ENCODE measurements around the gene FAHD2A. TPM values are rescaled to one million over a fixed set of nuclear protein-coding genes. Genes with fewer than 3 reads are reported as not detected.

FAHD2A gene
- total and polyA plus RNA-seq, 2 of the 8 experiments (the other 6 are each of a cell fraction or from before 2014, with no cell fraction given) = 24.2 to 26.7 TPM

DNA sequence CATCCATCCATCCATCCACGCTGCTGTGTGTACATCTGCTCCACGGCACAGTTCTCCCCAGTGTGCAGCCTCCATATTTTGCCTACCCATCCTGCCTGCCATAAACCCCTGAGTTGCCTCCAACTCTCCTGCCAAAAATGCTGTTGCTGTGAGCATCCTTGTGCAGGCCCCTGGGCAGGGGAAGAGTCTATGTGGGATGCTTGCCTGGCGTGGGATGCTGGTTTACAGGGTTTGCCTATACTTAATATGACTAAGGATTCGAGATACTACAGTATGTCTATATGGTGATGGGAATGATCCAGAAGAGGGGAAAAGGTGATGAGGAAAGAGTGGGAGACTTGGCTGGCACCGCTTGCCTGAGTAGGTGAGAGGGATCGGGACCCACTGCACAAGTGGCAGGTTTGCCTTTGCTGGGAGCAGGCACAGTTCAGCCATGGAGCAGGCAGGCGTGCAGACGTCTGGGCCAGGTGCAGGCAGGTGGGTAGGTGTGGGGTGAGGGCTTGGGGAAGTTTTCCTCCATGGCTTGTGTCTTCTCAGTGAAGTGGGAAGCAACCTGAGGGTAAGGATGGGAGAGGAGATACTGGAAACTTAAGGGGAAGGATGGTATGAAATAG lies 30.2 kb upstream of the FAHD2A start (continued):
- TF ChIP-seq, protein P1, sequence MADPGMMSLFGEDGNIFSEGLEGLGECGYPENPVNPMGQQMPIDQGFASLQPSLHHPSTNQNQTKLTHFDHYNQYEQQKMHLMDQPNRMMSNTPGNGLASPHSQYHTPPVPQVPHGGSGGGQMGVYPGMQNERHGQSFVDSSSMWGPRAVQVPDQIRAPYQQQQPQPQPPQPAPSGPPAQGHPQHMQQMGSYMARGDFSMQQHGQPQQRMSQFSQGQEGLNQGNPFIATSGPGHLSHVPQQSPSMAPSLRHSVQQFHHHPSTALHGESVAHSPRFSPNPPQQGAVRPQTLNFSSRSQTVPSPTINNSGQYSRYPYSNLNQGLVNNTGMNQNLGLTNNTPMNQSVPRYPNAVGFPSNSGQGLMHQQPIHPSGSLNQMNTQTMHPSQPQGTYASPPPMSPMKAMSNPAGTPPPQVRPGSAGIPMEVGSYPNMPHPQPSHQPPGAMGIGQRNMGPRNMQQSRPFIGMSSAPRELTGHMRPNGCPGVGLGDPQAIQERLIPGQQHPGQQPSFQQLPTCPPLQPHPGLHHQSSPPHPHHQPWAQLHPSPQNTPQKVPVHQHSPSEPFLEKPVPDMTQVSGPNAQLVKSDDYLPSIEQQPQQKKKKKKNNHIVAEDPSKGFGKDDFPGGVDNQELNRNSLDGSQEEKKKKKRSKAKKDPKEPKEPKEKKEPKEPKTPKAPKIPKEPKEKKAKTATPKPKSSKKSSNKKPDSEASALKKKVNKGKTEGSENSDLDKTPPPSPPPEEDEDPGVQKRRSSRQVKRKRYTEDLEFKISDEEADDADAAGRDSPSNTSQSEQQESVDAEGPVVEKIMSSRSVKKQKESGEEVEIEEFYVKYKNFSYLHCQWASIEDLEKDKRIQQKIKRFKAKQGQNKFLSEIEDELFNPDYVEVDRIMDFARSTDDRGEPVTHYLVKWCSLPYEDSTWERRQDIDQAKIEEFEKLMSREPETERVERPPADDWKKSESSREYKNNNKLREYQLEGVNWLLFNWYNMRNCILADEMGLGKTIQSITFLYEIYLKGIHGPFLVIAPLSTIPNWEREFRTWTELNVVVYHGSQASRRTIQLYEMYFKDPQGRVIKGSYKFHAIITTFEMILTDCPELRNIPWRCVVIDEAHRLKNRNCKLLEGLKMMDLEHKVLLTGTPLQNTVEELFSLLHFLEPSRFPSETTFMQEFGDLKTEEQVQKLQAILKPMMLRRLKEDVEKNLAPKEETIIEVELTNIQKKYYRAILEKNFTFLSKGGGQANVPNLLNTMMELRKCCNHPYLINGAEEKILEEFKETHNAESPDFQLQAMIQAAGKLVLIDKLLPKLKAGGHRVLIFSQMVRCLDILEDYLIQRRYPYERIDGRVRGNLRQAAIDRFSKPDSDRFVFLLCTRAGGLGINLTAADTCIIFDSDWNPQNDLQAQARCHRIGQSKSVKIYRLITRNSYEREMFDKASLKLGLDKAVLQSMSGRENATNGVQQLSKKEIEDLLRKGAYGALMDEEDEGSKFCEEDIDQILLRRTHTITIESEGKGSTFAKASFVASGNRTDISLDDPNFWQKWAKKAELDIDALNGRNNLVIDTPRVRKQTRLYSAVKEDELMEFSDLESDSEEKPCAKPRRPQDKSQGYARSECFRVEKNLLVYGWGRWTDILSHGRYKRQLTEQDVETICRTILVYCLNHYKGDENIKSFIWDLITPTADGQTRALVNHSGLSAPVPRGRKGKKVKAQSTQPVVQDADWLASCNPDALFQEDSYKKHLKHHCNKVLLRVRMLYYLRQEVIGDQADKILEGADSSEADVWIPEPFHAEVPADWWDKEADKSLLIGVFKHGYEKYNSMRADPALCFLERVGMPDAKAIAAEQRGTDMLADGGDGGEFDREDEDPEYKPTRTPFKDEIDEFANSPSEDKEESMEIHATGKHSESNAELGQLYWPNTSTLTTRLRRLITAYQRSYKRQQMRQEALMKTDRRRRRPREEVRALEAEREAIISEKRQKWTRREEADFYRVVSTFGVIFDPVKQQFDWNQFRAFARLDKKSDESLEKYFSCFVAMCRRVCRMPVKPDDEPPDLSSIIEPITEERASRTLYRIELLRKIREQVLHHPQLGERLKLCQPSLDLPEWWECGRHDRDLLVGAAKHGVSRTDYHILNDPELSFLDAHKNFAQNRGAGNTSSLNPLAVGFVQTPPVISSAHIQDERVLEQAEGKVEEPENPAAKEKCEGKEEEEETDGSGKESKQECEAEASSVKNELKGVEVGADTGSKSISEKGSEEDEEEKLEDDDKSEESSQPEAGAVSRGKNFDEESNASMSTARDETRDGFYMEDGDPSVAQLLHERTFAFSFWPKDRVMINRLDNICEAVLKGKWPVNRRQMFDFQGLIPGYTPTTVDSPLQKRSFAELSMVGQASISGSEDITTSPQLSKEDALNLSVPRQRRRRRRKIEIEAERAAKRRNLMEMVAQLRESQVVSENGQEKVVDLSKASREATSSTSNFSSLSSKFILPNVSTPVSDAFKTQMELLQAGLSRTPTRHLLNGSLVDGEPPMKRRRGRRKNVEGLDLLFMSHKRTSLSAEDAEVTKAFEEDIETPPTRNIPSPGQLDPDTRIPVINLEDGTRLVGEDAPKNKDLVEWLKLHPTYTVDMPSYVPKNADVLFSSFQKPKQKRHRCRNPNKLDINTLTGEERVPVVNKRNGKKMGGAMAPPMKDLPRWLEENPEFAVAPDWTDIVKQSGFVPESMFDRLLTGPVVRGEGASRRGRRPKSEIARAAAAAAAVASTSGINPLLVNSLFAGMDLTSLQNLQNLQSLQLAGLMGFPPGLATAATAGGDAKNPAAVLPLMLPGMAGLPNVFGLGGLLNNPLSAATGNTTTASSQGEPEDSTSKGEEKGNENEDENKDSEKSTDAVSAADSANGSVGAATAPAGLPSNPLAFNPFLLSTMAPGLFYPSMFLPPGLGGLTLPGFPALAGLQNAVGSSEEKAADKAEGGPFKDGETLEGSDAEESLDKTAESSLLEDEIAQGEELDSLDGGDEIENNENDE (IDR thresholded peaks at IDR 0.05; ENCODE audit: insufficient replicate concordance, low read length) = no peak
